ENCODE measurements around the gene TCFL5.

TCFL5 gene

GRCh38 chr20:62872184-62872847, 10.7 kb upstream of the TCFL5 start:
- Histone ChIP-seq H3K36me3 (ENCODE audit: control insufficient read depth in 4 of 4, insufficient read depth in 4 of 4, low read length in 3 of 4) (no peaks in the 10 kb centered on the region), H3K4me3 (ENCODE audit: control insufficient read depth in 1 of 7, extremely low read depth in 1 of 7, insufficient read depth in 4 of 7, low read depth in 2 of 7, low read length in 6 of 7) (no peak overlapping the region), H3K9me3 (ENCODE audit: control extremely low read depth in 1 of 5, control insufficient read depth in 4 of 5, insufficient read depth in 2 of 5, low read depth in 1 of 5, low read length in 4 of 5) (peaks cover 0 to 2% (median 0%) of the 10 kb centered on the region in 5 experiments), H3K27ac (ENCODE audit: insufficient read depth in 1 of 2, low read depth in 1 of 2, low read length in 2 of 2, poor library complexity in 1 of 2, severe bottlenecking in 2 of 2) (no peak overlapping the region), H3K4me1 (ENCODE audit: control extremely low read depth in 1 of 4, control insufficient read depth in 4 of 4, insufficient read depth in 4 of 4, low read length in 3 of 4) (peaks cover 0 to 15% (median 3%) of the 10 kb centered on the region in 4 experiments), H3K27me3 (replicated peaks in 2 of 5; ENCODE audit: control insufficient read depth in 4 of 5, insufficient read depth in 5 of 5, low read length in 4 of 5) (peaks cover 0 to 2% (median 0%) of the 10 kb centered on the region in 5 experiments)
- CTCF ChIA-PET, result interaction anchor here (0.9 to 3.7 kb wide), 6 partner anchors 8 to 29 kb away, joined by 3 to 15 read pairs (median 4); no protein-coding TSS in a partner anchor
- 94% methylated on average over 18 of the region's 18 CpGs for WGBS (ENCODE audit: insufficient coverage)
- DNase-seq, result no peak
- POLR2A ChIA-PET, result no interaction called here

- Histone ChIP-seq H3K4me1 (ENCODE audit: control extremely low read depth in 1 of 4, control insufficient read depth in 4 of 4, insufficient read depth in 4 of 4, low read length in 3 of 4) (peaks cover 0 to 17% (median 10%) of the 10 kb centered on the region in 4 experiments), H3K27ac (ENCODE audit: insufficient read depth in 1 of 2, low read depth in 1 of 2, low read length in 2 of 2, poor library complexity in 1 of 2, severe bottlenecking in 2 of 2) (no peak overlapping the region), H3K27me3 (replicated peaks in 2 of 5; ENCODE audit: control insufficient read depth in 4 of 5, insufficient read depth in 5 of 5, low read length in 4 of 5) (peaks cover 0 to 9% (median 7%) of the 10 kb centered on the region in 5 experiments), H3K4me3 (ENCODE audit: control insufficient read depth in 1 of 7, extremely low read depth in 1 of 7, insufficient read depth in 4 of 7, low read depth in 2 of 7, low read length in 6 of 7) (no peak overlapping the region), H3K9me3 (ENCODE audit: control extremely low read depth in 1 of 5, control insufficient read depth in 4 of 5, insufficient read depth in 2 of 5, low read depth in 1 of 5, low read length in 4 of 5) (peaks cover 0 to 4% (median 0%) of the 10 kb centered on the region in 5 experiments), H3K36me3 (ENCODE audit: control insufficient read depth in 4 of 4, insufficient read depth in 4 of 4, low read length in 3 of 4) (no peaks in the 10 kb centered on the region)
- DNase-seq, result no peak
- WGBS (ENCODE audit: insufficient coverage), result 95% methylated on average over 3 of the region's 7 CpGs
- ChIA-PET POLR2A (no interaction called here), CTCF (interaction anchor here (0.9 to 1.6 kb wide), 2 partner anchors 9 to 12 kb away, joined by 4 to 5 read pairs; no protein-coding TSS in a partner anchor)
These were observed 2.6 kb upstream of the TCFL5 start for GRCh38 chr20:62864207-62864606.

GRCh38 chr20:62860924-62861691, 514 bp downstream of the TCFL5 start:
- POLR2A ChIA-PET, result no interaction called here
- peak in 2 of 3 donors; percentile 53 to 64 for DNase-seq
- Histone ChIP-seq H3K27ac (ENCODE audit: insufficient read depth in 1 of 2, low read depth in 1 of 2, low read length in 2 of 2, poor library complexity in 1 of 2, severe bottlenecking in 2 of 2) (no peak overlapping the region), H3K36me3 (ENCODE audit: control insufficient read depth in 4 of 4, insufficient read depth in 4 of 4, low read length in 3 of 4) (peaks cover 3 to 11% (median 7%) of the 10 kb centered on the region in 4 experiments), H3K27me3 (replicated peaks in 2 of 5; ENCODE audit: control insufficient read depth in 4 of 5, insufficient read depth in 5 of 5, low read length in 4 of 5) (peaks cover 0 to 9% (median 7%) of the 10 kb centered on the region in 5 experiments), H3K4me1 (ENCODE audit: control extremely low read depth in 1 of 4, control insufficient read depth in 4 of 4, insufficient read depth in 4 of 4, low read length in 3 of 4) (peaks cover 0 to 35% (median 11%) of the 10 kb centered on the region in 4 experiments), H3K4me3 (ENCODE audit: control insufficient read depth in 1 of 7, extremely low read depth in 1 of 7, insufficient read depth in 4 of 7, low read depth in 2 of 7, low read length in 6 of 7) (peak overlapping the region; percentile 17 to 78 (median 48)), H3K9me3 (ENCODE audit: control extremely low read depth in 1 of 5, control insufficient read depth in 4 of 5, insufficient read depth in 2 of 5, low read depth in 1 of 5, low read length in 4 of 5) (peaks cover 0 to 4% (median 0%) of the 10 kb centered on the region in 5 experiments)
- CTCF ChIA-PET, result interaction anchor here (0.8 to 1.0 kb wide), 2 partner anchors 16 to 38 kb away, joined by 3 read pairs; no protein-coding TSS in a partner anchor
- 0% methylated on average over 70 of the region's 129 CpGs for WGBS (ENCODE audit: insufficient coverage)

GRCh38 chr20:62860391-62860923, 1.2 kb downstream of the TCFL5 start:
- CTCF ChIA-PET, result interaction anchor here (1.4 kb wide), 1 partner anchor 28 kb away, joined by 4 read pairs; no protein-coding TSS in a partner anchor
- no peak for DNase-seq

GRCh38 chr20:62859721-62860120, 1.9 kb downstream of the TCFL5 start:
- Histone ChIP-seq H3K27me3 (replicated peaks in 2 of 5; ENCODE audit: control insufficient read depth in 4 of 5, insufficient read depth in 5 of 5, low read length in 4 of 5) (peaks cover 0 to 9% (median 7%) of the 10 kb centered on the region in 5 experiments), H3K36me3 (ENCODE audit: control insufficient read depth in 4 of 4, insufficient read depth in 4 of 4, low read length in 3 of 4) (peaks cover 3 to 13% (median 9%) of the 10 kb centered on the region in 4 experiments), H3K9me3 (ENCODE audit: control extremely low read depth in 1 of 5, control insufficient read depth in 4 of 5, insufficient read depth in 2 of 5, low read depth in 1 of 5, low read length in 4 of 5) (peaks cover 0 to 4% (median 0%) of the 10 kb centered on the region in 5 experiments), H3K4me1 (ENCODE audit: control extremely low read depth in 1 of 4, control insufficient read depth in 4 of 4, insufficient read depth in 4 of 4, low read length in 3 of 4) (peaks cover 0 to 35% (median 11%) of the 10 kb centered on the region in 4 experiments), H3K27ac (ENCODE audit: insufficient read depth in 1 of 2, low read depth in 1 of 2, low read length in 2 of 2, poor library complexity in 1 of 2, severe bottlenecking in 2 of 2) (no peak overlapping the region), H3K4me3 (ENCODE audit: control insufficient read depth in 1 of 7, extremely low read depth in 1 of 7, insufficient read depth in 4 of 7, low read depth in 2 of 7, low read length in 6 of 7) (peak overlapping the region in 1 of 7 experiments; percentile 5)
- 85% methylated on average over 4 of the region's 12 CpGs for WGBS (ENCODE audit: insufficient coverage)
- CTCF ChIA-PET, result interaction anchor here (1.4 kb wide), 1 partner anchor 29 kb away, joined by 4 read pairs; no protein-coding TSS in a partner anchor
- DNase-seq, result no peak
- POLR2A ChIA-PET, result no interaction called here

More at GRCh38 chr20:62860391-62860923, 1.2 kb downstream of the TCFL5 start:
- Histone ChIP-seq H3K4me1 (ENCODE audit: control extremely low read depth in 1 of 4, control insufficient read depth in 4 of 4, insufficient read depth in 4 of 4, low read length in 3 of 4) (peaks cover 0 to 35% (median 11%) of the 10 kb centered on the region in 4 experiments), H3K9me3 (ENCODE audit: control extremely low read depth in 1 of 5, control insufficient read depth in 4 of 5, insufficient read depth in 2 of 5, low read depth in 1 of 5, low read length in 4 of 5) (peaks cover 0 to 4% (median 0%) of the 10 kb centered on the region in 5 experiments), H3K4me3 (ENCODE audit: control insufficient read depth in 1 of 7, extremely low read depth in 1 of 7, insufficient read depth in 4 of 7, low read depth in 2 of 7, low read length in 6 of 7) (peak overlapping the region in 5 of 7 experiments; percentile 15 to 78 (median 59)), H3K36me3 (ENCODE audit: control insufficient read depth in 4 of 4, insufficient read depth in 4 of 4, low read length in 3 of 4) (peaks cover 3 to 11% (median 7%) of the 10 kb centered on the region in 4 experiments), H3K27ac (ENCODE audit: insufficient read depth in 1 of 2, low read depth in 1 of 2, low read length in 2 of 2, poor library complexity in 1 of 2, severe bottlenecking in 2 of 2) (no peak overlapping the region), H3K27me3 (replicated peaks in 2 of 5; ENCODE audit: control insufficient read depth in 4 of 5, insufficient read depth in 5 of 5, low read length in 4 of 5) (peaks cover 0 to 9% (median 7%) of the 10 kb centered on the region in 5 experiments)
- WGBS (ENCODE audit: insufficient coverage), result 39% methylated on average over 21 of the region's 24 CpGs
- POLR2A ChIA-PET, result no interaction called here

GRCh38 chr20:62858058-62858830, 3.4 kb downstream of the TCFL5 start:
- peak in 2 of 3 donors; percentile 70 to 80 for DNase-seq
- peaks cover 0 to 9% (median 7%) of the 10 kb centered on the region in 5 experiments for H3K27me3 ChIP-seq (replicated peaks in 2 of 5; ENCODE audit: control insufficient read depth in 4 of 5, insufficient read depth in 5 of 5, low read length in 4 of 5)
- CTCF ChIA-PET, result interaction anchor here (1.0 kb wide), 1 partner anchor 10 kb away, joined by 4 read pairs; no protein-coding TSS in a partner anchor
- no peaks in the 10 kb centered on the region for H3K9me3 ChIP-seq (ENCODE audit: control extremely low read depth in 1 of 5, control insufficient read depth in 4 of 5, insufficient read depth in 2 of 5, low read depth in 1 of 5, low read length in 4 of 5)
- peaks cover 3 to 22% (median 13%) of the 10 kb centered on the region in 4 experiments for H3K36me3 ChIP-seq (ENCODE audit: control insufficient read depth in 4 of 4, insufficient read depth in 4 of 4, low read length in 3 of 4)
- POLR2A ChIA-PET, result no interaction called here
- H3K4me1 ChIP-seq (ENCODE audit: control extremely low read depth in 1 of 4, control insufficient read depth in 4 of 4, insufficient read depth in 4 of 4, low read length in 3 of 4), result peaks cover 0 to 35% (median 11%) of the 10 kb centered on the region in 4 experiments
- H3K4me3 ChIP-seq (ENCODE audit: control insufficient read depth in 1 of 7, extremely low read depth in 1 of 7, insufficient read depth in 4 of 7, low read depth in 2 of 7, low read length in 6 of 7), result peak overlapping the region in 1 of 7 experiments; percentile 28
- WGBS (ENCODE audit: insufficient coverage), result 96% methylated on average over 12 of the region's 23 CpGs
- no peak overlapping the region for H3K27ac ChIP-seq (ENCODE audit: insufficient read depth in 1 of 2, low read depth in 1 of 2, low read length in 2 of 2, poor library complexity in 1 of 2, severe bottlenecking in 2 of 2)

All from common myeloid progenitor, CD34-positive (primary cell).